HG03103 (cell line): ENCODE measurements around the gene PRR5L.
A peak's percentile ranks its signal among the peaks of the same experiment; 100 is the strongest.
"Not testable (repeated sequence)": the region's sequence is repeated elsewhere in the genome, so short reads cannot be mapped to it uniquely, and the experiment has no call there.

Experiments used
- ATAC-seq: cut with Tn5 transposase; IDR thresholded peaks from one replicate; pipeline ENCODE4 v1.9.1; 2021; ENCODE audit warnings: low read depth; ENCODE audit not compliant: unreplicated experiment

The PRR5L gene

GRCh38 chr11:36483042-36483441 lies 187.0 kb downstream of the PRR5L start:
- ATAC-seq: not testable (repeated sequence)

DNA sequence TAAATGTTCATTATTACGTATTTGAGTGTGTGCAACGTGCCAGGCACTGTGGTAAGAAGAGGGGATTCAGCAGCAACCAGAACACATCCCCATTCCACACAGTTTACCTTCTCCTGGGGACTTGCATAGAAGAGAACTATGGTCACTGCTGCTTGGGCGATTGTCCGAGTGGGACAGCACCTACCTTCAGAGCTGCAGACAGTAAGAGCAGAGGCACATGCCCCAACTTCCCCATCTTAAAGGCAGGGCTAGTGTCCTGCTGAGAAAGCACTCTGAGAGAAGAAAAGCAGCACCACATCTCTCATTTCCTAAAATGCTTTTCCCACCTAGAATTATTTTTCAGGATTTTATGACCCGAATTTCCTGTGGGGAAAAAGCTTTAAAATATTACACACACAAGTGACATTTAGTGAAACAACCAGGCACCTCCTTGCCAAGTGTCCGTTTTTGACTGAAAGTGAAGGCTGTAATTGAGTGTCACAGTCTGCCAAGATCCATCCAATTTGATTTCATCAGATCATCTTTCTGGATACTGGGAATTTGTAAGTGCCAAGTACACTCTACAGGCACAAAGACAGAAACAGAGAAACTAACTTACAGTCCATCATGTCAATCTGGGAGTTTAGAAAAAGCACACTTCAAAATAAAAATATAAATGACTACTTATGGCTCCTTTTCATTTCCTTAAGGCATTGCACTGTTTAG lies 189.4 kb downstream of the PRR5L start:
- ATAC-seq: no peak

DNA sequence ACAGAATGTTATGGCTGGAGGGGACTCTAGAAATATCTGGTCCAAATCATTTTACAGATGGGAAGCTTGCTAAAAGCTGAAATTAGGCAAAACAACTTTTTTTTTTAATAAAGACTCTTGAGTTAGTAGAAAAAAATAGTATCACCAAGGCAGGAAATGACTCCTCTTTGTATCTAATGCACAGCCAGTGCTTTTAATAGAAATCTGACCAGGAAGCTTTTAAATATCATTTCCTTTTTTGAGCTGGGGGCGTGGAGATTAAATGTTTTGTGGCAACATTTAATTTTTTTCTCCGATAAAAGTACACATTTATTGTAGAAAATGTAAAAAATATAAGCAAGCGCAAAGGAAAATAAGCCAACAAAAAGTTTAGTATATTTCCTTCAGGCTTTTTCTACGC lies 191.5 kb downstream of the PRR5L start:
- ATAC-seq: no peak

- no peak for ATAC-seq
Measured at GRCh38 chr11:36488096-36488495, 192.0 kb downstream of the PRR5L start.

GRCh38 chr11:36490026-36490806 lies 194.1 kb downstream of the PRR5L start:
- no peak for ATAC-seq

DNA sequence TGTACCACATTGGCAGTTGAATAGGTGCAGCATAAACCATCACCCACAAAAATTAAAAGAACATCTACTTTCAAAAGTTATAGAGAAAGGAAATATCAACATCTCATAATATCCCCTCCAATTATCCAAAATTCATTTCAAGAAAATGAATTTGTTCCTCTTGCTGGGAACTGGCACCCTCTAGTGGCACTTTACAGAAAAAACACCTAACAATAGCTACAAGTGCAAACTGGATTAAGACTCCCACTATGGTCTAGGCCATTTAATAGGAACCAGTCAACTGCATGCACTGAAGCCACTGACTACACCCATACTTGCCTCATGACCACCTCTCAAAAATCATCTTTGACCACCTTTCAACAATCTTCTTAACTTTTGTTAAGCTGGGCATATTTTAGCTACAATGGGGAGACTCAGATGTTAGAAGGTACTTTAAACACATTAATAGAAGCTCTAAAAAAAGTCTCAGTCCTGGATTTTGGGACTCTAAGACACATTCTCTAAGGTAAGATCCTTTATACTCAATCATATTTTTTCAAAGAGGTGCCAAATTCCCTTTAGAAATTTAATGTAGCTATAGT lies 196.7 kb downstream of the PRR5L start:
- peak; percentile 52 for ATAC-seq

DNA sequence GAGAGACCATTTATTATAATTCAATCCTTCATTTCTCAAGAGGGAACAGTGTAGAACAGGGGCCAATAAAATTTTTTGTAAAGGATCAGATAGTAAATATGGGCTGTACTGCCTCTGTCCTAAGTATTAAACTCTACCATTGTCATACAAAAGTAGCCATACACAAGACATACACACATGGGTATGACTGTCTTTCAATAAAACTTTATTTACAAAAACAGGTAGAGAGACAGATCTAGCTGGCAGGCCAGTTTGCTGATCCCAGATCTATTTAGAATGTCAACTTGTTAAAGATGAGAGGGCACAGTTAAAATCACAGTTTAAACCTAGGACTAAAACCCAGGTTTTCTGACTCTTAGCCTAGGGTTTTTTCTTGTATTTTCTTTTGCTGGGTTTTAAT lies 197.2 kb downstream of the PRR5L start:
- no peak for ATAC-seq

- ATAC-seq: no peak
Measured at GRCh38 chr11:36498721-36499120, 202.6 kb downstream of the PRR5L start.

GRCh38 chr11:36499315-36499714 lies 203.2 kb downstream of the PRR5L start:
- ATAC-seq: no peak

GRCh38 chr11:36500315-36500721 lies 204.2 kb downstream of the PRR5L start:
- ATAC-seq: peak; percentile 96

DNA sequence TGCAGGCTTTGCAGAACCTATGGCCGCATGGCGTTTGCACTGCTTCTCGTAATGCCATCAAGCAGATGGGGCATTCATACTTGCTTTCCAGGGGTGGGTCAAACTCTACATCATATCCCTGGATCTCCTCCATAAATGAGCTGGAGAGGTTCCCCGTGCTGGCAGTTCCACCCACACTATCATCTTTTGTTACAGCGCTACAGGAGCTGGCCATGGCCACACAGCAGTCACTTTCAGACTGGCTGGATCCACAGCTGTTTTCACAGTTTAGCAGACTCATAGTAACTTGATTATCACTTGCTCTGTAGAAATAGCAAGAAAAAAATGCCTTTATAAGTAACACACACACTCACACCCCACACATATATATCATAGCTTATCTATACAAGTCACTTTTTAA lies 205.1 kb downstream of the PRR5L start:
- no peak for ATAC-seq

DNA sequence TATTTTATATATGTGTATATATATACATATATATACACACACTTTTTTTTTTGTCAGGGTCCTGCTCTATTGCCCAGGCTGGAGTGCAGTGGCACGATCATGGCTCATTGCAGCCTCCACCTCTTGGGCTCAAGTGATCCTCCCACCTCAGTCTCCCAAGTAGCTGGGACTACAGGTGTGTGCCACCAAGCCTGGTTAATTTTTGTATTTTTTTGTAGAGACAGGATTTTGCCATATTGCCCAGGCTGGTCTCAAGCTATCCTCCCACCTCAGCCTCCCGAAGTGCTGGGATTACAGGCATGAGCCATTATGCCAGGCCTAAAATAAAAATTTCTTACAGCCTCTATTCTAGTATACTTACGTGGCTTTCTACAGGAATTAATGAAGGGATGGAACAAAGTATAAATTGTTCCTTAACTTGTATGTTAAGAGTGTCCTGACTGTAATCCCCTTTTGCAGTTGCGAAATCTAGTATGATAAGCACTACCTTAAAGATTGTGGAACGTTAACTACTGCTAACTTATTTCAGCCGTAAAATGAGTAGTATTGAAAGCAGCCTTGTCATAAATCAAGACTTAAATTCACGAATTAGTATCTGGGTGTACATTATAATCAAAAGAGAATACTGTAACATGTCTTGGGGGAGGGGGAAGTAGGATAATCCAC lies 211.9 kb downstream of the PRR5L start:
- ATAC-seq: no peak

DNA sequence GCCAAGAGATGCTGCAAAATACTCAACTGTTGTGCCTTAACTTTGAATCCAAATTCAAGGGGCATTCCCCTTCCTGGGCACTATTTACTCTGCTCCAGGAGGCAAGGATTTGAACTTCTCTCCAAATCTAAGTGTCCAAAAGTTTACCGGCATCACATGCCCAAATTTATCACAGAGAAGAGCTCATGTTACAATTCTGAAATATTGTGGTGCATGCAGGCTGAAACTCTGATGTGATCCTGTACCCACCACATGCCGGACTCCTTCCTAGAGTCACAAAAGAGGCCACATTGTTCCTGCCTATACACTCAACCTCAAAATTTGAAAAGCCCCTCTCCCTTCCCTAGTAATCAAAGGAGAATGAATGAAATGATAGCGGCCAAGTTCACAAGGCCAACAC lies 212.7 kb downstream of the PRR5L start:
- no peak for ATAC-seq

DNA sequence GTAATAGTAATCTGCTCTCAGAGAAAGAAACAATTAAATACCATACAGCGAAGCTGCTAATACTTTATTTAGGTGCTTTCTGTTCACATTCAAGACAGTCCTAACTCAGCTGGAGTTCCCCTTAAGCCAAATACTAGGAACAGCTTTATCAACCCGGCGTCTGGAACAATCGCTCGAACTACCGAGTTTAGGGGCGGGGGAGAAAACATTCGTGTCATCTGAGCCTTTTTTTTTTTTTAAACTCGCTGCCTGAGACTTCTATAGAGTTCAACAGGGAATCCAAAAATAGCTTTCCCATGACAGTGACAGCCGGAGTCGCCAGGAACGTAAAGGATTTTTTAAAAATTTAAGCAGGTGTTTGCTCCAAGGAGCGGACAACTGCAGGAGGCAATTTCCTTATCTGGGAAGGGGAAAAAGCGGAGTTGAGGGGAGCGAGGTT lies 213.1 kb downstream of the PRR5L start:
- ATAC-seq: peak; percentile 8

- ATAC-seq: peak; percentile 94
Measured at GRCh38 chr11:36509694-36510593, 213.9 kb downstream of the PRR5L start, which contains the start of gene TRAF6. TRAF6 (minus strand) TSS chr11:36510272; CDS start chr11:36501515, 8,757 bp downstream.

DNA sequence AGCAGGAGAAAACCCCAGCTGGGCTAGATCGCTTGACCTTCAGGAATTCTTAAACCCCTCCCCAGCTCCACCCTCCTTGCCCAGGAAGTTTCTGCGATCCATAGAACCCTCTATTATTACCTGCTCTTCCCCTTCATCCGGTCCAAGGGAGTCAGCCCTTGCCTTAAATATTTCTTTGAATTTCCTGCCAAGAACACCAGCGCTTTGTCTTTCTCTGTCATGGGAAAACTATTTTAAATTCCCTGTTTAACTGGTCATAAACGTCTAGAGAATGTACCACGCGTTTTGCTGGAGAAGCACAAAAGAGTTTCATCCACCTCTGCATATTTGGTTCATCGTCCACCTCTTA lies 214.5 kb downstream of the PRR5L start:
- peak; percentile 1 for ATAC-seq

- ATAC-seq: not testable (repeated sequence)
Measured at GRCh38 chr11:36511062-36511461, 215.0 kb downstream of the PRR5L start.

- ATAC-seq: no peak
Measured at GRCh38 chr11:36512016-36512415, 215.9 kb downstream of the PRR5L start.

- no peak for ATAC-seq
Measured at GRCh38 chr11:36513965-36514364, 217.9 kb downstream of the PRR5L start.
